Breast epithelium (tissue), 3 donors: ENCODE data around the gene NLRP6.

Experiments used
- CTCF ChIP-seq, 3 donors: fragments of 450-650 bp; IDR thresholded peaks; one replicate each; pipeline ENCODE4 v1.5.1; 2016 to 2017; ENCODE audit warnings: antibody characterized with exemption in 3 of 3, mild to moderate bottlenecking in 3 of 3, moderate library complexity in 3 of 3
- POLR2A ChIP-seq: fragments of 450-650 bp; IDR thresholded peaks from one replicate; pipeline ENCODE4 v1.6.1; 2016; ENCODE audit warnings: antibody characterized with exemption, mild to moderate bottlenecking, moderate library complexity

- no peak for TF ChIP-seq CTCF (IDR thresholded peaks at IDR 0.05)
- TF ChIP-seq POLR2A, result no peak
Observed at GRCh38 chr11:278001-278951, at the start of gene NLRP6.
